Stomach (tissue), 4 donors: ENCODE measurements around the gene EGLN2.

Experiments
- EP300 ChIP-seq: sonication (generic); formaldehyde crosslinking; IDR thresholded peaks from one replicate; pipeline ENCODE4 v1.6.1; 2017; ENCODE audit warnings: antibody characterized with exemption
- POLR2A ChIP-seq, 4 donors: fragments of 450-650 bp; IDR thresholded peaks; one replicate each; pipeline ENCODE4 v1.6.1; 2016; ENCODE audit warnings: antibody characterized with exemption in 4 of 4, control low read depth in 2 of 4, mild to moderate bottlenecking in 1 of 4, moderate library complexity in 1 of 4
- TF ChIP-seq, protein P1 (sequence below), 7 experiments: fragments of 450-650 bp in 4 of 7; fragments of 200-600 bp in 3 of 7; sonication (generic) in 3 of 7; IDR thresholded peaks; one replicate each; pipeline ENCODE4 v1.5.1; 2016 to 2019; ENCODE audit warnings: antibody characterized with exemption in 7 of 7, control low read depth in 2 of 7, mild to moderate bottlenecking in 1 of 7

DNA sequence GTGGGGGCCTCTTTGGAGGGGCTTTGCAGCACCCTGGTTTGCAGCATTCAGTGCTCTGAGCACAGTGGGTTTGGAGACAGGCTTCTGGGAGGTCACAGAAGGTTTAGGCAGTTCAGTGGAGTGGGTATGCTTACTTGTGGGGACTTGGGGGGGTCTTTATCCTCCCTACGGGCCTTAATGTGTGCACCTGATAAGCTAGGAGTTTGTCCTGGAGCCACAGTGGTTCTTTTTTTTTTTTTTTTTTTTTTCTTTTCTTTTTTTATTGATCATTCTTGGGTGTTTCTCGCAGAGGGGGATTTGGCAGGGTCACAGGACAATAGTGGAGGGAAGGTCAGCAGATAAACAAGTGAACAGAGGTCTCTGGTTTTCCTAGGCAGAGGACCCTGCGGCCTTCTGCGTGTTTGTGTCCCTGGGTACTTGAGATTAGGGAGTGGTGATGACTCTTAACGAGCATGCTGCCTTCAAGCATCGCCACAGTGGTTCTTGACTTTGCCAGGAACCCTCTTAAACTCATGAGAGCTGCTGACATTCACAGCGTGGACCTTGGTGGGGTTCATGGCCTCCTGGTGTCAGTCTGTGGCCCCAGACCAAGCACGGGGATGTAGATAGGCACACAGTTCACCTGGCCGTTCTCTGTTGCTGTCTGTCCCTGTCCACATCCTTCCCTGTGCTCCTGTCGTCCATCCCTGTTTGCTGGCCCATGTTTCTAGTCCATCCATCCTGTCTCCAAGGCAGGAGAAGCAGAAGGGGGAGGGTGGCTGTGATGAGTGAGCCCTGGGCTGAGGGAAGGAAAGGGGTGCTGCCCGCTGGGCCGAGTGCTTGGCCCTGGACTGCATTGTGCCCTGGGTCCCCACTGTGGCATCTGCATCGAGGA lies 2.7 kb downstream of the EGLN2 start:
- TF ChIP-seq, protein P1, sequence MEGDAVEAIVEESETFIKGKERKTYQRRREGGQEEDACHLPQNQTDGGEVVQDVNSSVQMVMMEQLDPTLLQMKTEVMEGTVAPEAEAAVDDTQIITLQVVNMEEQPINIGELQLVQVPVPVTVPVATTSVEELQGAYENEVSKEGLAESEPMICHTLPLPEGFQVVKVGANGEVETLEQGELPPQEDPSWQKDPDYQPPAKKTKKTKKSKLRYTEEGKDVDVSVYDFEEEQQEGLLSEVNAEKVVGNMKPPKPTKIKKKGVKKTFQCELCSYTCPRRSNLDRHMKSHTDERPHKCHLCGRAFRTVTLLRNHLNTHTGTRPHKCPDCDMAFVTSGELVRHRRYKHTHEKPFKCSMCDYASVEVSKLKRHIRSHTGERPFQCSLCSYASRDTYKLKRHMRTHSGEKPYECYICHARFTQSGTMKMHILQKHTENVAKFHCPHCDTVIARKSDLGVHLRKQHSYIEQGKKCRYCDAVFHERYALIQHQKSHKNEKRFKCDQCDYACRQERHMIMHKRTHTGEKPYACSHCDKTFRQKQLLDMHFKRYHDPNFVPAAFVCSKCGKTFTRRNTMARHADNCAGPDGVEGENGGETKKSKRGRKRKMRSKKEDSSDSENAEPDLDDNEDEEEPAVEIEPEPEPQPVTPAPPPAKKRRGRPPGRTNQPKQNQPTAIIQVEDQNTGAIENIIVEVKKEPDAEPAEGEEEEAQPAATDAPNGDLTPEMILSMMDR (IDR thresholded peaks at IDR 0.05): no peak
- TF ChIP-seq POLR2A (IDR thresholded peaks at IDR 0.05): no peak
- TF ChIP-seq EP300: no peak
